ENCODE measurements around the gene UTP14A. TPM values are rescaled to one million over a fixed set of nuclear protein-coding genes. Genes with fewer than 3 reads are reported as not detected.

UTP14A gene
- polyA plus RNA-seq, 2 of the 4 experiments (the other 2 are of a cell fraction), result 38.7 to 47.3 TPM

- CTCF ChIA-PET, result interaction anchor here (1.5 to 2.3 kb wide), 2 partner anchors 8 to 51 kb away, joined by 4 to 7 read pairs; no protein-coding TSS in a partner anchor
- H3K27ac ChIP-seq, result no peak overlapping the region
- H3K4me2 ChIP-seq, result no peak overlapping the region
- no peak for FAIRE-seq
- no peaks in the 10 kb centered on the region for H3K9me3 ChIP-seq
- TF ChIP-seq HOXA7 (CRISPR knock-in tag; IDR thresholded peaks at IDR 0.05) (no peak), SREBF2 (IDR thresholded peaks at IDR 0.05) (no peak), TFCP2L1 (CRISPR knock-in tag; IDR thresholded peaks at IDR 0.05) (no peak), ZNF302 (CRISPR knock-in tag; IDR thresholded peaks at IDR 0.05) (no peak), NFE2L2 (conservative IDR thresholded peaks at IDR 0.05; ENCODE audit: low read length) (no peak)
- no peak for ATAC-seq
- no peak for DNase-seq (ENCODE audit: low read depth in 1 of 2, low spot score in 1 of 2)
- no peak overlapping the region for H3K4me3 ChIP-seq
- 85% methylated on average over 3 of the region's 5 CpGs for WGBS (ENCODE audit: missing lambda C conversion rate)
- POLR2A ChIA-PET, result interaction anchor here (0.8 kb wide), 1 partner anchor 45 kb away, joined by 3 read pairs; no protein-coding TSS in a partner anchor
- H3K4me1 ChIP-seq, result no peaks in the 10 kb centered on the region
Measured at GRCh38 chrX:129976441-129976840, 70.5 kb downstream of the UTP14A start.

Other genes with a start within 250 kb of the UTP14A start
- gene XPNPEP2, start 167.2 kb upstream of the UTP14A start, polyA plus RNA-seq (2011; rRNA removed), result not detected in 2 replicates
- gene XPNPEP2, start 167.2 kb upstream of the UTP14A start, polyA plus RNA-seq (2017; fragmentation: RNase III; extraction: RNeasy Plus Mini Kit Qiagen cat#74134 plus additional on column Dnase treatment), result not detected in 3 replicates
- gene SASH3, start 126.2 kb upstream of the UTP14A start, polyA plus RNA-seq (2011; rRNA removed), result not detected in 2 replicates
- not detected in 3 replicates for gene SASH3, start 126.2 kb upstream of the UTP14A start, polyA plus RNA-seq (2017; fragmentation: RNase III; extraction: RNeasy Plus Mini Kit Qiagen cat#74134 plus additional on column Dnase treatment)
- gene ZDHHC9, start 62.3 kb upstream of the UTP14A start, polyA plus RNA-seq (2011; rRNA removed), result 44.8 and 50.6 TPM in 2 replicates
- gene ZDHHC9, start 62.3 kb upstream of the UTP14A start, polyA plus RNA-seq (2017; fragmentation: RNase III; extraction: RNeasy Plus Mini Kit Qiagen cat#74134 plus additional on column Dnase treatment), result 18.8 to 20.4 TPM (median 20.2 TPM) in 3 replicates
- gene BCORL1, start 76.5 kb downstream of the UTP14A start, polyA plus RNA-seq (2011; rRNA removed), result 1.4 and 2.3 TPM in 2 replicates
- 4.8 to 6.3 TPM (median 6.1 TPM) in 3 replicates for gene BCORL1, start 76.5 kb downstream of the UTP14A start, polyA plus RNA-seq (2017; fragmentation: RNase III; extraction: RNeasy Plus Mini Kit Qiagen cat#74134 plus additional on column Dnase treatment)
- 18.0 and 18.4 TPM in 2 replicates for gene ELF4, start 204.3 kb downstream of the UTP14A start, polyA plus RNA-seq (2011; rRNA removed)
- gene ELF4, start 204.3 kb downstream of the UTP14A start, polyA plus RNA-seq (2017; fragmentation: RNase III; extraction: RNeasy Plus Mini Kit Qiagen cat#74134 plus additional on column Dnase treatment), result 16.0 to 17.0 TPM (median 16.8 TPM) in 3 replicates

Data from A549 (cell line).